MM.1S (cell line): ENCODE data around the gene MRPS23.

ENCODE experiments used
- DNase-seq: peaks from one replicate; pipeline ENCODE4 v3.0.0-alpha.2; 2015
- H2AFZ ChIP-seq: fragments of 300-600 bp; sonication (generic); 2 replicates; pipeline ENCODE4 v1.6.0; 2016; ENCODE audit warnings: antibody characterized with exemption, low read length
- H3F3A ChIP-seq: fragments of 300-600 bp; sonication (generic); 2 replicates; pipeline ENCODE4 v1.6.1; 2016; ENCODE audit warnings: mild to moderate bottlenecking, antibody characterized with exemption, low read length, moderate library complexity, mixed read lengths; ENCODE audit not compliant: insufficient read depth
- H3K27ac ChIP-seq: fragments of 300-600 bp; sonication (generic); 2 replicates; pipeline ENCODE4 v1.5.1; 2016; ENCODE audit warnings: mild to moderate bottlenecking, low read length
- H3K27me3 ChIP-seq: fragments of 300-600 bp; sonication (generic); replicated peaks from 2 replicates; pipeline ENCODE4 v1.6.0; 2016; ENCODE audit warnings: low read length; ENCODE audit not compliant: insufficient read depth
- H3K36me3 ChIP-seq: fragments of 300-600 bp; sonication (generic); replicated peaks from 2 replicates; pipeline ENCODE4 v1.6.1; 2016; ENCODE audit warnings: mild to moderate bottlenecking, low read length, mixed read lengths; ENCODE audit not compliant: insufficient read depth
- H3K4me1 ChIP-seq: fragments of 300-600 bp; sonication (generic); 2 replicates; pipeline ENCODE4 v1.6.1; 2016; ENCODE audit warnings: low read length, mixed read lengths
- H3K4me2 ChIP-seq: fragments of 300-600 bp; sonication (generic); 2 replicates; pipeline ENCODE4 v1.6.0; 2016; ENCODE audit warnings: low read depth, low read length
- H3K4me3 ChIP-seq: fragments of 300-600 bp; sonication (generic); 2 replicates; pipeline ENCODE4 v1.5.1; 2016; ENCODE audit warnings: low read length, mixed read lengths
- H3K79me2 ChIP-seq: fragments of 300-600 bp; sonication (generic); 2 replicates; pipeline ENCODE4 v1.6.1; 2016; ENCODE audit warnings: mixed run types, low read length, mixed read lengths
- H3K9ac ChIP-seq: fragments of 300-600 bp; sonication (generic); 2 replicates; pipeline ENCODE4 v1.6.1; 2016; ENCODE audit warnings: low read length, mixed read lengths
- H3K9me2 ChIP-seq: fragments of 300-600 bp; sonication (generic); replicated peaks from 2 replicates; pipeline ENCODE4 v1.6.1; 2016; ENCODE audit warnings: mild to moderate bottlenecking, low read length, mixed read lengths; ENCODE audit not compliant: insufficient read depth
- H3K9me3 ChIP-seq: fragments of 300-600 bp; sonication (generic); replicated peaks from 2 replicates; pipeline ENCODE4 v1.6.1; 2016; ENCODE audit warnings: mild to moderate bottlenecking, low read length, mixed read lengths; ENCODE audit not compliant: insufficient read depth
- H4K20me1 ChIP-seq: fragments of 300-600 bp; sonication (generic); 2 replicates; pipeline ENCODE4 v1.6.1; 2016; ENCODE audit warnings: mild to moderate bottlenecking, low read length, moderate library complexity, mixed read lengths; ENCODE audit not compliant: insufficient read depth
- CTCF ChIP-seq: fragments of 300-600 bp; sonication (generic); IDR thresholded peaks from 2 replicates; pipeline ENCODE4 v1.5.1; 2016; ENCODE audit warnings: antibody characterized with exemption, low read length, mixed read lengths
- EZH2 ChIP-seq: fragments of 300-600 bp; sonication (generic); optimal IDR thresholded peaks from 2 replicates; pipeline ENCODE3; 2017; ENCODE audit warnings: low read depth, mild to moderate bottlenecking, antibody characterized with exemption, low read length, mixed read lengths
- EZH2phosphoT487 ChIP-seq: fragments of 300-600 bp; sonication (generic); IDR thresholded peaks from 2 replicates; pipeline ENCODE4 v1.6.1; 2018; ENCODE audit warnings: antibody characterized with exemption, low read length

The MRPS23 gene

DNA sequence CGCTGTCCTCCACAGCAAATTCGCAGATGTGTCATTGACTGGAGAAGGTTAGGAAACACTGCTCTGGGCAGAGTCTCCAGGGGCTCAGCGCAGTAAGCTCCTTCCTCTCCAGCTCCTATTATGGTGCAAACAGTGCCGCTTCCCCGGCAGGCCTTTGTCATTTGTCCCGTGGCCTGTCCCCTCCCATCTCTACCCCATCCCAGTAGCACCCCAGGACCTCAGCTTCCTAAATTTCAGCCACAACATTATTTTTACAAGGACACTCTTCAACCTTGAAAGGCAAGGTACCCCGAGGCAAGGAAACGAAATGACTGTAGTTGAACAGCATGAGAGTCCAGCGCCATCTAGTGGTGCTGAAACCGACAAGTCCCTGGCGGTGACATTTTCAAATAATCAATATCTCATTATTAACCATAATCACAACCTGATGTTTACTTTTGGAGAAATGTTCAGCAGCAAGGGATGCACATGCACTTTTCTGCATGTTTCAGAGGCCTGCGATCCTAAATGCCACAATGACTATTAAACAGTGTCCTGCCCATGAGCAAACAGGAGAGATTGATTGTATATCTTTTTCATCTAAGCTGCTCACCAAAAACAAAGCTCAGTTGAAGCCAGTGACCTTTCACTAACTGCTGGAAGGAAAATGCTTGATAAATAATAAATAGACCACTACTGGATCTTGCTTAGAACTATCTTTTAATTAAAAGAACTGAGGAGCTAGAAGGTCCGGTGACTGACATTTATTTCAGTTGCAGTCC, 16.5 kb downstream of the MRPS23 start:
- no peaks in the 10 kb centered on the region for H3K79me2 ChIP-seq
- DNase-seq = peak; percentile 65
- H3K4me1 ChIP-seq = no peaks in the 10 kb centered on the region
- H3F3A ChIP-seq = no peaks in the 10 kb centered on the region
- H2AFZ ChIP-seq = no peak overlapping the region
- no peaks in the 10 kb centered on the region for H4K20me1 ChIP-seq
- no peak overlapping the region for H3K9ac ChIP-seq
- TF ChIP-seq EZH2phosphoT487 (no peak), CTCF (peak; percentile 97), EZH2 (no peak)
- H3K27me3 ChIP-seq = no peaks in the 10 kb centered on the region
- no peaks in the 10 kb centered on the region for H3K9me2 ChIP-seq
- H3K36me3 ChIP-seq = no peaks in the 10 kb centered on the region
- H3K4me3 ChIP-seq = no peak overlapping the region
- H3K27ac ChIP-seq = no peak overlapping the region
- H3K9me3 ChIP-seq = no peaks in the 10 kb centered on the region
- H3K4me2 ChIP-seq = peak overlapping the region; percentile 22; the same call in 1 of the 2 replicates

GRCh38 chr17:57832314-57833178, 17.3 kb downstream of the MRPS23 start:
- no peaks in the 10 kb centered on the region for H4K20me1 ChIP-seq
- H3K9me2 ChIP-seq = no peaks in the 10 kb centered on the region
- H3K27me3 ChIP-seq = no peaks in the 10 kb centered on the region
- no peaks in the 10 kb centered on the region for H3F3A ChIP-seq
- TF ChIP-seq EZH2 (no peak), EZH2phosphoT487 (no peak), CTCF (no peak)
- no peak overlapping the region for H3K4me3 ChIP-seq
- no peak overlapping the region for H2AFZ ChIP-seq
- no peaks in the 10 kb centered on the region for H3K4me1 ChIP-seq
- DNase-seq = no peak
- H3K9ac ChIP-seq = no peak overlapping the region
- no peaks in the 10 kb centered on the region for H3K36me3 ChIP-seq
- no peak overlapping the region for H3K4me2 ChIP-seq
- no peak overlapping the region for H3K27ac ChIP-seq
- no peaks in the 10 kb centered on the region for H3K79me2 ChIP-seq
- no peaks in the 10 kb centered on the region for H3K9me3 ChIP-seq

DNA sequence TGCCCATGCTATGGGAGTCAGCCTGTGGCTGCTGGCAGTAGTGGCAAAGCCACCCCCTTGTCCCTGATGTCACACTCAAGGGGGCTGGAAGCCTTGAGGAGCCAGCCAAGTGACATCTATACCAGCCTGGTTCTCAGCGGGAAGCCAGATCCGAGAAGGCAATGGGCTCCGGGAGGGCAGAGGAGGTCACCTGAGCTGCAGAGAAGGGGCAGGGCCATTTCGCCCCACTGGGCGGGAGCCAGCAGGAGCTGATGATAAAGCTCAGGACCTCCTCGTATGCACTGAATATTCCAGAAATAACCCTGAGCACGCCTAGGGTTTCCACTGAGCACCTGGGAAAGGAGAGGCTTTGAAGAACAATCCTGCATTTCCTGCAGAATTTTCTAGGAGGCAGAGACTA, 19.0 kb downstream of the MRPS23 start:
- no peaks in the 10 kb centered on the region for H3K36me3 ChIP-seq
- no peak overlapping the region for H2AFZ ChIP-seq
- no peak overlapping the region for H3K4me3 ChIP-seq
- H3F3A ChIP-seq = no peaks in the 10 kb centered on the region
- H3K9ac ChIP-seq = no peak overlapping the region
- H3K9me3 ChIP-seq = no peaks in the 10 kb centered on the region
- no peak for DNase-seq
- H3K79me2 ChIP-seq = no peaks in the 10 kb centered on the region
- H3K4me1 ChIP-seq = no peaks in the 10 kb centered on the region
- no peaks in the 10 kb centered on the region for H4K20me1 ChIP-seq
- H3K4me2 ChIP-seq = no peak overlapping the region
- no peaks in the 10 kb centered on the region for H3K27me3 ChIP-seq
- H3K9me2 ChIP-seq = no peaks in the 10 kb centered on the region
- no peak for TF ChIP-seq EZH2phosphoT487
- no peak for TF ChIP-seq CTCF
- TF ChIP-seq EZH2 = no peak
- H3K27ac ChIP-seq = no peak overlapping the region
